HUES48 (cell line): ENCODE data around the gene FBLN1.

Experiments used
- H3K27ac ChIP-seq: one replicate; pipeline ENCODE4 v1.7.0; 2013; ENCODE audit warnings: low read depth, low read length, inconsistent platforms
- H3K27me3 ChIP-seq: 2 replicates; pipeline ENCODE4 v1.6.1; 2013; ENCODE audit warnings: mild to moderate bottlenecking, low read length; ENCODE audit not compliant: control insufficient read depth, insufficient read depth
- H3K36me3 ChIP-seq: 2 replicates; pipeline ENCODE4 v1.6.1; 2013; ENCODE audit warnings: low read length; ENCODE audit not compliant: control insufficient read depth, insufficient read depth
- H3K4me1 ChIP-seq: 2 replicates; pipeline ENCODE4 v1.6.1; 2013; ENCODE audit warnings: mild to moderate bottlenecking, low read length; ENCODE audit not compliant: control insufficient read depth, insufficient read depth
- H3K4me3 ChIP-seq: 2 replicates; pipeline ENCODE4 v1.5.1; 2013; ENCODE audit warnings: mild to moderate bottlenecking, low read depth, low read length
- H3K9ac ChIP-seq: 2 replicates; pipeline ENCODE4 v1.6.1; 2013; ENCODE audit warnings: mild to moderate bottlenecking, low read depth, low read length, moderate library complexity
- H3K9me3 ChIP-seq: 2 replicates; pipeline ENCODE4 v1.6.1; 2013; ENCODE audit warnings: low read length; ENCODE audit not compliant: control insufficient read depth, insufficient read depth

The FBLN1 gene

DNA sequence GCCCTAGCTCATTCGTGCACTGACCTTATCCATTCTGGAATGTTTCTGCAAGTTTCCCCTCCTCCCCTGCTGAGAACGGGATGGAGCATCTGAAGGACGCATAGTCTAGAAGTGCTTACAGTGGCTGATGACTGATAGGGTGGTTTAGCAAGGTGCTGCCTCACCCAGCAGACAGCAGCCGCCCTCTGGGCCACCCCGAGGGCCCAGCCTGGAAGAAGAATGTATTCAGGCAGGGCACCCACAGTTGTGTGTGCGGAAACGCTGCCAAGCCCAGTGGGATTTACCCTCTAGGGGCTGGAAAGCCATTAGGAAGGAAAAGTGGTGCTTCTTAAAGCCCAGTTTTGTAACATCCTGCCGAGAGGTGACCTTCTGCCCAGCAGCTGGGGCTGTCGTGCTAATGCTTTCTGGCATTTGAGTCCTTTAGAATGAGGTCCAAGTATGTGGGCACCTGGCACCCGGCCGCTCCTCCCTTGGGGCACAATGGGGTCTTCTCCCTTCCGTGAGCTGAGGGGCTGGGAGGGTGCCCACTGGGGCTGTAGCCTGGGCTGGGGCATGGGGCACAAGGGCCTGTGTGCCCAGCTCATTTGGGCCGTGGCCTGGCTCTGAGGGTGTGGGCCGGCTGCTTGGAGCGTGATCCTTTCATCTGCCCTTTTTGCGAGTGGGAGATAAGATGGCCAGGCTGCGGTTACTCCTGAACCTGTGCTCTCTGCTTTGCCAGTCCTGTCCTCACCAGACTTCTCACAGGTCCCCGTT, 14.4 kb downstream of the FBLN1 start:
- H3K27me3 ChIP-seq, result no peaks in the 10 kb centered on the region
- H3K9ac ChIP-seq, result no peak overlapping the region
- no peak overlapping the region for H3K4me3 ChIP-seq
- H3K36me3 ChIP-seq, result peaks cover 35% of the 10 kb centered on the region
- H3K4me1 ChIP-seq, result no peaks in the 10 kb centered on the region
- H3K27ac ChIP-seq, result no peak overlapping the region
- no peaks in the 10 kb centered on the region for H3K9me3 ChIP-seq

DNA sequence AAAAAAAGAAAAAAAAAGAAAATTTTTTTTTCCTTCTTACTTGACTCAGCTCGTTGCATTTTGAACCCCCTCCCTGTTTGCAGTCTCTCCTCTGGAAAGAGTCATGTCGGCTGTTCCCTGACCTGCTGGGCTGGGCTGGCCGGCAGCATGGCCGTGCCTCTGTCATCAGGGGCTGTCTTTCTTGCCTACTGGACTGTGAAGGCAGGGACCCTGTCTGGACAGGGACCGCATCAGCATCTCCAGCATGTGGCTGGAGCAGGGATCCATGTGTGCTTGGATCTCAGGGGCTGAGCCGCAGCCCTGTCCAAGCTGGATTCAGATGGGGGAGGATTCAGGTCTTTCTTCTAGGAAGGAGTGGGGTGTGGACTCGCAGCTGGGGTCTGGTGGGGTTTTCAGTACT, 15.5 kb downstream of the FBLN1 start:
- Histone ChIP-seq H3K9ac (no peak overlapping the region), H3K36me3 (peaks cover 45% of the 10 kb centered on the region), H3K27me3 (no peaks in the 10 kb centered on the region), H3K4me1 (no peaks in the 10 kb centered on the region), H3K9me3 (no peaks in the 10 kb centered on the region), H3K27ac (no peak overlapping the region), H3K4me3 (no peak overlapping the region)

DNA sequence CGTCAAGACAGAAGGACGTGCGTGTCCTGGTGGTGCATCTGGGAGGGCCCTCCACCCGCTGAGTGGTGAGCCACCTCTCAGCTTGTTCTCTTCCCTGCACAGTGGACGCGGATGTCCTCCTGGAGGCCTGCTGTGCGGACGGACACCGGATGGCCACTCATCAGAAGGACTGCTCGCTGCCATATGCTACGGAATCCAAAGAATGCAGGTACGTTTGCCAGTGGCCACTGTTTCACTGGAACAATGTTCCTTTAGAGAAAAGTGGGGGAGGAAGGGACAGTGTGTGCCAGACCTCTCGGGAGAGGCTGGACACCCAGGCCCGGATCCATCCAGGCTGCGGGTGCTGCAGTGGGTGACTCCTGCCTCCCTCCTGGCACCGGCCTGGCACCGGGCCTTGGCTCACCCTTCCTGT, 15.9 kb downstream of the FBLN1 start:
- H3K4me3 ChIP-seq, result no peak overlapping the region
- H3K9me3 ChIP-seq, result no peaks in the 10 kb centered on the region
- H3K4me1 ChIP-seq, result no peaks in the 10 kb centered on the region
- H3K27me3 ChIP-seq, result no peaks in the 10 kb centered on the region
- no peak overlapping the region for H3K9ac ChIP-seq
- no peak overlapping the region for H3K27ac ChIP-seq
- peaks cover 49% of the 10 kb centered on the region for H3K36me3 ChIP-seq

DNA sequence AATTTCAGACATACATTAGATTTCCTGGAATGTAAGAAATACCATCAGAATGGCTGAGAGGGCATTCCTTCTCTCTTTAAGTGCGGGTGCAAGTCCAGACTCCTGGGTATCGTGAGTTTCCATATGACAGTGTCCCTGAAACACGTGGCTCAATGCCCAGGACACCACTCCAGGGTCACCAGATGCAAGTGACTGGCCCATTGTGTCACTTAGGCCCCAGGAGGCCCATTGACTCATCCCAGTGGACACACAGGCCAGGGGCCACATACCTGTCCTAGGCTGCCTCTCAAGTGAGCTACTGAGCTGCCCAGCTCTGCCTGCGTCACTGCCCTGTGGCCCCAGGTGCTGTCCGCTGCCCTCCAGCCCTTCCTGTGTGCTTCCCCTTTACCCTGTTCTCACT, 18.5 kb downstream of the FBLN1 start:
- Histone ChIP-seq H3K9me3 (no peaks in the 10 kb centered on the region), H3K9ac (no peak overlapping the region), H3K36me3 (peaks cover 71% of the 10 kb centered on the region), H3K27ac (no peak overlapping the region), H3K4me3 (no peak overlapping the region), H3K27me3 (no peaks in the 10 kb centered on the region), H3K4me1 (no peaks in the 10 kb centered on the region)

DNA sequence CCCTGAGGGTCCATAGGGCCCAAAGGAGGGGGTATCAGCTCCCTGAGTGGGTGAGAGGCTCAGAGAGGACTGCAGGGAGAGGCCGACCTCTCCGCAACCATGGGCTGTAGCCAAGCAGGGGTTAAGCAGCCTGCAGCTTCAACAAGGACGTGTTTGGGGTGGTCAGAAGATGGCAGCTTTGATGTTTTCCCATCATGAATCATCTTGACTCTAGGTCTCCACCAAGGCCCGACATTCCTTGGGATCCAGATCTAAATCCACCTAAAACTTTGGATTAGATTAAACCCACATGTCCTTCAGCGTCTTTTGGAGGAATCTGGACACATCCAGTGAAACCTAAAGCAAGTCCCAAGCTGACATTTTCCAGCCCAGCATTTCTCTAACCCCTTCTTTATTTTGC, 19.8 kb downstream of the FBLN1 start:
- no peaks in the 10 kb centered on the region for H3K9me3 ChIP-seq
- H3K27ac ChIP-seq, result no peak overlapping the region
- no peaks in the 10 kb centered on the region for H3K4me1 ChIP-seq
- no peaks in the 10 kb centered on the region for H3K27me3 ChIP-seq
- peaks cover 83% of the 10 kb centered on the region for H3K36me3 ChIP-seq
- no peak overlapping the region for H3K4me3 ChIP-seq
- no peak overlapping the region for H3K9ac ChIP-seq

DNA sequence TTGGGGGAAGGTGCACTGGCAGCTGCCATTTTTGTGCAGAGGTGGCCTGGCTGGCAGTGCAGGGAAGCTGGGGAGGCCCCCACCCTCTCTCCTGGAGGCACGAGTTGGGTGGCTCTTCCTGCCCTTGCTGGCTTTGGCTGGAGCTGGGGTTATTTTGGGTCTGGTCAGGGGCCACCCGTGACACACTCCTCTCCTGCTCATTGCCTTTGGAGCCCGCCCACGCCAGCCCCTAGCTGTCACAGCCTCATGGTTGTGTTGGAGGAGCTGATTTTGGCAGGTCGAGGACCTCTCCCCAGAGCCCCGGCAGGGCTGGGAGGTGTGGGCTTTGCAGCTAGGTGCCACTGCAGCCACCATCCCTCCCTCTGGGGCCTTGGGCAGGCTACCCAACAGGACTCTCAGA, 21.5 kb downstream of the FBLN1 start:
- H3K27me3 ChIP-seq, result no peaks in the 10 kb centered on the region
- no peak overlapping the region for H3K9ac ChIP-seq
- H3K27ac ChIP-seq, result no peak overlapping the region
- H3K36me3 ChIP-seq, result peaks cover 89% of the 10 kb centered on the region
- no peaks in the 10 kb centered on the region for H3K4me1 ChIP-seq
- H3K4me3 ChIP-seq, result no peak overlapping the region
- H3K9me3 ChIP-seq, result no peaks in the 10 kb centered on the region

DNA sequence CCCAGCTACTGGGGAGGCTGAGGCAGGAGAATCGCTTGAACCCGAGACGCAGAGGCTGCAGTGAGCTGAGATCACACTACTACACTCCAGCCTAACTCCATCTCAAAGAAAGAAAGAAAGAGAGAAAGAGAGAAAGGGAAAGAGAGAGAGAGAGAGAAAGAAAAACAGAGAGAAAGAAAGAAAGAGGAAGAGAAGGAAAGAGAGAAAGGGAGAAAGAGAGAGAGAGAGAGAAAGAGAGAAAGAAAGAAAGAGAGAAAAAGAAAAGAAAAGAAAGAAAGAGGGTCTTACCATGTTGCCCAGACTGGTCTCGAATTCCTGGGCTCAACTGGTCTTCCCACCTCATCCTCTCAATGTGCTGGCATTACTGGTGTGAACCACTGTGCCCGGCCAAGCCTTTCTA, 22.3 kb downstream of the FBLN1 start:
- peaks cover 89% of the 10 kb centered on the region for H3K36me3 ChIP-seq
- H3K9me3 ChIP-seq, result no peaks in the 10 kb centered on the region
- H3K27ac ChIP-seq, result no peak overlapping the region
- no peak overlapping the region for H3K9ac ChIP-seq
- no peak overlapping the region for H3K4me3 ChIP-seq
- no peaks in the 10 kb centered on the region for H3K4me1 ChIP-seq
- H3K27me3 ChIP-seq, result no peaks in the 10 kb centered on the region

DNA sequence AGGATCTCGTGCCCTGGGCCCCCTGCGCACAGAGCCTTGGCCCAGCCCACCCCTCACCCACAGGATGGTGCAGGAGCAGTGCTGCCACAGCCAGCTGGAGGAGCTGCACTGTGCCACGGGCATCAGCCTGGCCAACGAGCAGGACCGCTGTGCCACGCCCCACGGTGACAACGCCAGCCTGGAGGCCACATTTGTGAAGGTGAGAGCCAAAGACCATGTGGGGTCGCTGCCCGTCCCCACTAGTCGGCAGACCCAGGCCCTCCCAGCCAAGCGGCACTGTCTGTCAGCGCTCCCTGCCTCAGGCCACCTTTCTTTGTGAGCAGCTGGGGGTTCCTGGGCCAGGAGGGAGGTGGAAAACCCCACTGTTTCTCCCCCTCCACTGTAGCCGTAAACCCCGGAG, 22.8 kb downstream of the FBLN1 start:
- Histone ChIP-seq H3K4me3 (no peak overlapping the region), H3K36me3 (peaks cover 89% of the 10 kb centered on the region), H3K27me3 (no peaks in the 10 kb centered on the region)

DNA sequence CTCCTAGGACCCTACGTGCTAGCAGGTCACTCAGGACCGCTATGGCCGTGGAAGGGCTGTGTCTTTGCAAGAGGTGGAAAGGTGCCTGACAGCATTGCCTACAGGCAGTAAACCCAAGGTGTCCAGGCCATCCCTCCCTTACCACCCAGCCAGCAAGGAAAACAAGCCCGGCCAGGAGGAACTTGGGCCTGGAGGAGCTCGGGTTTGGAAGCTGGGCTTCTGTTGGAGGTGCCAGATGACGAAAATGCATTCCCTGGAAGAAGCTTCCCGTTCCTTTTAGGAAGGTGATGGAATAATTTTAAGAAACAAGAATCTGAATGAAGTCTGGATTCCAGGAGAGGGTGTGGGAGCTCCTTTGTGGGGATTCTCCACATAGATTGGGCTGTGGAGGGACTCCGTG, 23.6 kb downstream of the FBLN1 start:
- Histone ChIP-seq H3K4me1 (no peaks in the 10 kb centered on the region), H3K9me3 (no peaks in the 10 kb centered on the region), H3K9ac (no peak overlapping the region), H3K4me3 (no peak overlapping the region), H3K27ac (no peak overlapping the region), H3K36me3 (peaks cover 86% of the 10 kb centered on the region), H3K27me3 (no peaks in the 10 kb centered on the region)

More for the DNA sequence above, 22.8 kb downstream of the FBLN1 start:
- Histone ChIP-seq H3K4me1 (no peaks in the 10 kb centered on the region), H3K27ac (no peak overlapping the region), H3K9ac (no peak overlapping the region), H3K9me3 (no peaks in the 10 kb centered on the region)

DNA sequence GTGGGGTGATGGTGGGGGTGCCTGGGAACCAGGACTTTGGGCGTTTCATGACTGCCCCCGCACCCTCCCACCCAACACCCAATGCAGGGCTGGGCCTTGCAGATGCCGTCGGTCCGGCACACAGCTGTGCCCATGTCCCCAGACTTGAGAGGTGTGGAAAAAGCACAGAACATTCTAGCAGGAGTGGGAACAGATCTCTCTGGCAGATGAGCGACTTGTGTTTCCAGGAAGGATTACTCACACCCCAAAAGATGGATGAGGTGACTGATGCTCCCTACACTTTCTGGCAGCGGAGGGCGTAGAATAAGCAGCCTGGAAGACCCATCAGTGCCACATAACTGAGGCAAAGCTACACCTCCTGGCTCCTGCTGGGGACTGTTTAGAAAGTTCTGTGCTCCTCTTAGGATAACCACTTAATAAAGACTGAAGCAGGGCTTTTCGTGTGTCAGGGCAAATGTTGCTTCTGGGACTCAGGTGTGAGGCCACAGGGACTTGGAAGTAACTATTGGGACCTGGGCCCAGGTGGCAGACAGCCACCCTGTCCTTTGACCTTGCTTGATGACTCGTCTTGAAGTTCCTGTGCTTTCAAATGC, 24.2 kb downstream of the FBLN1 start:
- Histone ChIP-seq H3K9me3 (no peaks in the 10 kb centered on the region), H3K4me3 (no peak overlapping the region), H3K36me3 (peaks cover 86% of the 10 kb centered on the region), H3K4me1 (no peaks in the 10 kb centered on the region), H3K9ac (no peak overlapping the region), H3K27me3 (no peaks in the 10 kb centered on the region), H3K27ac (no peak overlapping the region)

DNA sequence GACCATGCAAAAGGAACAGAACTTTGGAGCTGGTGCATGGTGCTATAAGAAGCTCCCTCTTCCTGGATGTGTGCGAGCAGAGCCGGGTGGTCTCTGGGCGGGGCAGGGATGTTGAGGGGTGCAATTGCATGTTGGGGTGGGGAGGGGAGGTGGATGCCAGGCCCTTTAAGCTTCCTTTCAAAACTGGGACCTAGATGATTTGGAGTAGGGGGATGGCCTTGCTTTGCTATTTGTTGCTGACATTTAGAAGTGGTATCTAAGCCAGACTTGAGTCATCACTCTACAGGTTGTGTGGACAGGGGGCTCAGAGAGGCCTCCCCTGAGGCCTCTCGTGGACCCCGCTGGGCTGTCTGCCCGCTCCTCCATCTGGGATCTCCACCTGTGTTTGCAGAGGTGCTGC, 24.8 kb downstream of the FBLN1 start:
- H3K4me3 ChIP-seq, result no peak overlapping the region
- H3K36me3 ChIP-seq, result peaks cover 88% of the 10 kb centered on the region

More for the DNA sequence above, 24.8 kb downstream of the FBLN1 start:
- Histone ChIP-seq H3K9ac (no peak overlapping the region), H3K9me3 (no peaks in the 10 kb centered on the region), H3K27ac (no peak overlapping the region), H3K4me1 (no peaks in the 10 kb centered on the region), H3K27me3 (no peaks in the 10 kb centered on the region)
